NCI-H526 treated with DMSO at 0.1 percent for 48 hours (cell line): ENCODE results near the gene SIPA1L3.

ENCODE experiments used
- DNase-seq: peaks from one replicate; lab custom pipeline; 2025; lab: John Stamatoyannopoulos, UW

SIPA1L3 gene

GRCh38 chr19:38072776-38073750, 166.1 kb downstream of the SIPA1L3 start:
- DNase-seq = no peak

DNA sequence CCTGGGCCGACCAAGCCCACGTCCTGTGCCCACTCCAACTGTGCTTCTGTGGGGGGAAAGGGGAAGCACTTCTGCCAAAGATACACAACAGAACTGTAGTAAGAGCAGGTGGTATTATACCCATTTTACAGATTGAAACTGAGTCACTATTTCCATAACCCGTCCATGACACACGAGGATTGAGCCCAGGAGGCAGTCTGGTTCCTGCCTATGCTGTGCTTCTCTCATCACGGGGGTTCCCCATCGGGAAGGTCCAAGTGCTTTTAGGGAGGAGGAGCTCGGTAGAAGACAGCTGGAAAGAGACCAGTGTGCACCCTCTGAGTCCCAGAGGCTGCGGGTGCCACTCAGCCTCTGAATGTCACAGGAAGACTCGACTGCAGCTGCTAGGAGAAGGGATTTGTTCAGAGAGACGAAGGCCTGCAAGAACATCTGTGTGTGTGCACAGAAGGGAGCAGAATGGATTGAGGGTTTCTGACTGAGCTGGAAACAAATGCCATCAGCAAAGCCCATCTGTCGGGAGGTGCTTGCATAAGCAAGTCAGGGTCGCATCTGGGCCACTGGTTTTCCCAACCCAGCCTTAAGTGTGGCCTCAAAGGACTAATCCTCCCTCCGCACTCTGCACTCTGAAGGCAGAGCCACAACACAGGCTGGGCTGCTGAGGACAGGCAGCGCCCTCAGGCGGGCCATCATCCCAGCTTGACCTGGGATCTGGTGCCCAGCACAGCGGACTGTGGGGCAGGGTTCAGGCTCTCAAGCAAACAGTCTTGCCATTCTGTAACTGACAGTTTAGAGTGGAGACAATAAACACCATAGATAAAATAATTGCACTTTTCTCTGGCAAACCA, 167.1 kb downstream of the SIPA1L3 start:
- no peak for DNase-seq

DNA sequence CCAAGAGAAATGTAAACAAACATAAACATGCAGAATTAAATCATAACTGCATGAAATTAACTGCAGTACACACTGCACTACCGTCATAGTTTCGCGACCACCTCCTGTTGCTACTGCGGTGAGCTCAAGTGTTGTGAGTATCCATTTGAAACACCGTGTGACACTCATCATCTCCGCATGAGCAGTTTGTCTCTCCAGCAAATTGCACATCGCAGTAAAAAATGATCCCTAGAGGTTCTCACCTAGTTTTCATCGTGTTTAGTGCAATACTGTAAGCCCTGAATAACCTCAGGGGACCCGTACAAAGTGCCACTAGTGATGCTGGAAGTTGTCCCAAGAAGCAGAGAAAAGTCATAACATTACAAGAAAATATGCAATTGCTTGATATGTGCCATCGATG, 169.3 kb downstream of the SIPA1L3 start:
- DNase-seq = no peak

DNA sequence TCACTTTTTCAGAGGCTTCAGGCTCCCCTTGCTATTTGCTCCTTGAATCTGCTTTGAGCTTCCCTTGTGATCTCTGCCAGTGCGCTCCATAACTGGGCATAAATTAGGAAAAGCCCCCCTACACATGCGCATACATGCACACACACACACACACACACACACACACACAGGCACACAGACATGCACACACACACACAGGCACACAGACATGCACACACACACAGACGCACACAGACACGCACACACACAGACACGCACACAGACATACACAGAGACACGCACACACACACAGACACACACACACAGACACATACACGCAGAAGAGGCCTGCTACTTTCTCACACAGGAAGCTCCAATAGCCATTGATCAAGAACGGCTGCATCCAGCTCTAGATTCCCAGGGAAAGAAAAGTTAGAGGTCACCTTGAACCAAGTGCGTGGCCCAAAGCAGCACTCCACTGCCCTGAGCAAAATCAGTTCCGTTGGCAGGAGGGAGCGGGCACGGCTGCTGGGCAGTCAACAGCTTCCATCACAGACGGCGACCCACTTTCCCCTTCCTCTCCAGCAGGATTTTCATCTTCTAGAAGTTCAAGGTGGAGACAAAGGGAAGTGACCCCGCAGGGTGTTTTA, 171.4 kb downstream of the SIPA1L3 start:
- no peak for DNase-seq

GRCh38 chr19:38079926-38080380, 172.9 kb downstream of the SIPA1L3 start:
- DNase-seq = no peak

- no peak for DNase-seq
These were observed 174.7 kb downstream of the SIPA1L3 start for GRCh38 chr19:38081547-38082255.

DNA sequence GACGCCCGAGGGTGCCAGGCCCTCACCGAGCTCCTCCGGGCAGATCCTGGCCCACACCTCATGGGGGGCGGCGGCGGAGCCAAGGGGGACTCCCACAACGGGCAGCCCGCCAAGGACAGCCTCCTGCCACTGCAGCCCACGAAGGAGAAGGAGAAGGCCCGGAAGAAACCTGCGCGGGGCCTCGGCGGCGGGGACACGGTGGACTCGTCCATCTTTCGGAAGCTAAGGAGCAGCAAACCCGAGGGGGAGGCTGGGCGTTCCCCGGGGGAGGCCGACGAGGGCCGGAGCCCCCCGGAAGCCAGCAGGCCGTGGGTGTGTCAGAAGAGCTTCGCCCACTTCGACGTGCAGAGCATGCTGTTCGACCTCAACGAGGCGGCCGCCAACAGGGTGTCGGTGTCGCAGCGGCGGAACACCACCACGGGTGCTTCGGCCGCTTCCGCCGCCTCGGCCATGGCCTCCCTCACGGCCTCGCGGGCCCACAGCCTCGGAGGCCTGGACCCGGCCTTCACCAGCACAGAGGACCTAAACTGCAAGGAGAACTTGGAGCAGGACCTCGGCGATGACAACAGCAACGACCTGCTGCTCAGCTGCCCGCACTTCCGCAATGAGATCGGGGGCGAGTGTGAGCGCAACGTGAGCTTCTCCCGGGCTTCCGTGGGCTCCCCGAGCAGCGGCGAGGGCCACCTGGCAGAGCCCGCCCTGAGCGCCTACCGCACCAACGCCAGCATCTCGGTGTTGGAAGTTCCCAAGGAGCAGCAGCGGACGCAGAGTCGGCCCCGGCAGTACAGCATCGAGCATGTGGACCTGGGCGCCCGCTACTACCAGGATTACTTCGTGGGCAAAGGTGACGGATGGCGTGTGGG, 175.5 kb downstream of the SIPA1L3 start:
- DNase-seq = no peak

DNA sequence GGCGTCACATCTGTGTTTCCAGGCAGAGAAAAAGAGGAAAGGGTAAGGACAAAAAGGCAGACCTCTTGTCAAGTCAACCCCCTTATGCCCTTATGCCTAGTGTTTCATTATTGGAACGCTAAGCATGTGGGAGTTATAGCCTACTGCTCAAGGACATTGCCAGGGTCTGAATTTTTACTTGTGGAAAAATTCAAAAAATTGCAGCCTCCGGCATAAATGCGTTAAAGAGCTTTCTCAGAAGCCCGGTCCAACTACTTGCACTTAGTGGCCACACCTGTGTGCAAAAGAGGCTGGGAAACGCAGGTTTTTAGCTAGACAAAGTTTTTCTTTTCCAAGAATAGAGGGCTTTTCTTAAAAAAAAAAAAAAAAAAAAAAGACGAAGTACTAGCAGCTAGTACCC, 177.2 kb downstream of the SIPA1L3 start:
- DNase-seq = no peak

- no peak for DNase-seq
These were observed 182.4 kb downstream of the SIPA1L3 start for GRCh38 chr19:38089440-38089839.

DNA sequence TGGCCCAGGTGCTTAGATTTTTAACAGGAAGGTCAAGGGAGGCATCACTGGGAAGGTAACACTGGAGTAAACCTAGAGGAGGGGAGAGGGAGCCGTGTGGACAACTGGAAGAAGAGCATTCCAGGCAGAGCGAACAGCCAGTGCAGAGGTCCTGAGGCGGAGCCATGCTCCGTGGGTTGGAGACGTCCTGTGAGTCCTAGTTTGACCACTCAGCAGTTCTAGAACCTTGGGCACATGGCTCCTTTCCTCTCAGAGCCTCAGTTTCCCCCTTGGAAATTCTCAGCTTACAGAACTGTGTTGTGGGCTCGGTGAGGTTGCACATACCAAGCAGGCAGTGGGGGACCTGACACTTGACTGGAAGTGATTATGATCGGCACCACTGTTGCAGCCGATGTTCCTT, 186.1 kb downstream of the SIPA1L3 start:
- no peak for DNase-seq

- DNase-seq = no peak
These were observed 186.6 kb downstream of the SIPA1L3 start for GRCh38 chr19:38093587-38093986.

DNA sequence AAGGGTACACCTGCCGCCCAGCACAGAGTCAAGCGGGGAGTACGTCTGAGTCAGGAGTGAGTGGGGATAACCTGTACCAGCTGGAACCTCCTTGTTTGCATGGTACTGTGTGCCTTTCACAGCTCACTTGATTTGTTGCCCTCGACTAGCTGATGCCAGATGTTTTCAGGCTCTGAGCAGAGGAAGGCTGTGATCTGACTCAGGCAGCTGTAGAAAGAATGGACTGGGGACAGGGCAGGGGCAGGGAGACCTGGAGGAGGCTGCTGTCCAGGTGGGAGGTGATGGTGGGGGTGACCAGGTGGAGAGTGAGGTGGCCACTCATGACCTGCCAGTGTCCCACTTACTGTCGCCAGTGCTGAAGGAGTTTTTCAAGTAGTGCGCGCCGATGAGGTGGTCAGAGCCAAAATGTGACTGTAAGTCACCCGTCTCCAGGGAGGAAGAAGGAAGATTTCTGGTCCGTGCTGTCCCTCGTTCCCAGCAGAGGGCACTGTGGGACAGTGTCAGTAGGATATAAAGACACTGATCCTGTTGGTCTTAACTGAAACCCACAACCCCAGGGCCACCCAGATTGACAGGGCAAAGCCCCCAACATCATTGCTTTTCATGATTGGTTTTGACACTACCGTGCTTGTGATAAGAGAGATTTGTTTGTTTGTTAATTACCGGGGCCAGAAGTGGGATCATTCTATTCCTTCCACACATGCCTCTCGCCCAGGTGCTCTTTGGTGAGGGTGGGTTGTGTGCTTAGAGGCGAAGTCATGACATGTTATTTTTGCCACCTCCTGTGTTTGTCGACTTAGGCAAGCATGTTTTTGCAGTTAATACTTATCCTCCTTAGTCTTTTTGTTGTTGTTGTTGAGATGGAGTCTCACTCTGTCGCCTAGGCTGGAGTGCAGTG, 188.7 kb downstream of the SIPA1L3 start:
- peak; percentile 36 for DNase-seq

DNA sequence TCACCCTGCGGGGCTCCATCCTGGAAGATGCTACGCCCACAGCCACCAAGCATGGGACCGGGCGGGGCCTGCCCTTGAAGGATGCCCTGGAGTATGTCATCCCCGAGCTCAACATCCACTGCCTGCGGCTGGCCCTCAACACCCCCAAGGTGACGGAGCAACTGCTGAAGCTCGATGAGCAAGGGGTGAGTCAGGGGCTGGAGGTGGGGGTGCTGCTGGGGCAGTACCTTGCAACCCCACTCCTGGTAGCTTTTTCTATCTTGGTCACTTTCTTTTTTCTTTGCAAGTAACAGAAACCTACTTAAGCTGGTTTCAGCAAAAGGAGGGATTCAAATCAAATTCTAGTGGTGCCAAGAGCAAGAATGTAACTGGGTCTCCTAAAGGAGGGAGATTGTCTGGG, 193.0 kb downstream of the SIPA1L3 start:
- DNase-seq = no peak

DNA sequence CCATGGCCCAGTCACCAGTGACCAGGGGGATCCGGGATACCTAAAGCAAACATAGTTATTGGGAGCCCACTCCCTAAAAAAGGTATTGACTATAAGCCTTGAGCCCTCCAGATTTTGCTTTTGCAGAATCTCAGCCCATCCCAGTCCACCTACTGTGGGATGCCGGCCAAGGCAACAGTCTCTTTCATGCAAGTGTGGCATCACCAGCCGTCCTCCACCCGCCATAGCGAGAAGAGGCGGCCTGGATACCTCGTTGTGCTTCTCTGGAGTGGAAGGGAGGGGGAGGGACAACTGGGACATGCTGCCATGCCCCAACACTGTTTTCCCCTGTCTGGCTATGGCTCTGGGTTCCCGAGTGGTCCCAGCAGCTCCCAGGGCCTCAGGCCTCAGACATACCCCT, 193.6 kb downstream of the SIPA1L3 start:
- DNase-seq = no peak

DNA sequence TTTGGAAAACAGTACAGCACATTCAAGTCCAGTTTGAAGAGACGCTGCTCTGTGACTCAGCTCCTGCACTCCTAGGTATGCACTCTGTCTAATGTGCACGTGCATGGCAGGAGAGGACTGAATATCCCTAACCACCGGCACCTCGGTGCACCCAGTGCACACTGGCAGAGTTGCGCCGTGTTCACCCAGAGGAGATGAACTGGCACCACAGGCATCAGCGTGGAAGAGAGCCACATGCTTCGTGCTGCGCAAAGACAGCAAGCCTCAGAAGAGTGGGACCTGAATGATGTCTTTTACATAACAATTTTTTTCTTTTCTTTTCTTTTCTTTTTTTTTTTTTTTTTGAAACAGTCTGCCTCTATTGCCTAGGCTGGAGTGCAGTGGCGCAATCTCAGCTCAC, 194.7 kb downstream of the SIPA1L3 start:
- no peak for DNase-seq

GRCh38 chr19:38105574-38105973, 198.6 kb downstream of the SIPA1L3 start:
- DNase-seq = no peak

DNA sequence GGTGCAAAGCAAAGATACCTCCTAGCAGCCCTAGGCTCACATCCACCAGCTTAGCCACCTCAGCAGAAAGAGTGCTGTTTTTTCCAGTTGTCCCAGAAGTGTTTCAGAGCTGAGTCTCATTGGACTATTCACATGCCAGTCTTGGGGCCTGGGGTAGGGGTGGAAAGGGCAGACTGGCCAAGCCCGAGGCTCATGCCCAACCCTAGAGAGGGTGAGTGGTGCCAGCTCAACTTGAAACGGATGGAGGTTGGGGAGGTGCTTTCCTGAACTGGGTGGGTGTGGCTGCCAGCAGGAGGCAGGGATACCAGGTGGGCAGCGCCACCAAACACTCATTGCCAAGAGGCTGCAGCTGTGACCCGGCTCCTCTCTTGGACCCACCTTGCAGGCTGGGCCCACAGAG, 200.1 kb downstream of the SIPA1L3 start:
- DNase-seq = no peak

DNA sequence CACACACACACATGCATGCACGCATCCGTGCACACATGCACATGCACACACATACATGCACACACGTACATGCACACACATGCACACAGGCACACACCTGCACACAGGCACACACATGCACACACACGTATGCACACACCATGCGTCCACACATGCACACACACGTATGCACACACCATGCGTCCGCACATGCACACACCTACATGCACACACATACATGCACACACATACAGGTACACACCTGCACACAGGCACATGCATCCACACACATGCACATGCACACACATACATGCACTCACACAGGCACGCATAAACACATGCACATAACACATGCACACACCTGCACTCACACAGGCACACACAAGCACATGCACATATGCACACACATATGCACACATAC, 204.9 kb downstream of the SIPA1L3 start:
- DNase-seq = no peak

- DNase-seq = no peak
These were observed 207.6 kb downstream of the SIPA1L3 start for GRCh38 chr19:38114651-38115050.
